HG02763 (cell line): ENCODE data around the gene CPN1.
"Not testable (repeated sequence)": the region's sequence is repeated elsewhere in the genome, so short reads cannot be mapped to it uniquely, and the experiment has no call there.

Source experiments
- ATAC-seq: cut with Tn5 transposase; IDR thresholded peaks from one replicate; pipeline ENCODE4 v1.9.1; 2021; ENCODE audit warnings: mild to moderate bottlenecking, moderate library complexity; ENCODE audit not compliant: unreplicated experiment

Gene CPN1

DNA sequence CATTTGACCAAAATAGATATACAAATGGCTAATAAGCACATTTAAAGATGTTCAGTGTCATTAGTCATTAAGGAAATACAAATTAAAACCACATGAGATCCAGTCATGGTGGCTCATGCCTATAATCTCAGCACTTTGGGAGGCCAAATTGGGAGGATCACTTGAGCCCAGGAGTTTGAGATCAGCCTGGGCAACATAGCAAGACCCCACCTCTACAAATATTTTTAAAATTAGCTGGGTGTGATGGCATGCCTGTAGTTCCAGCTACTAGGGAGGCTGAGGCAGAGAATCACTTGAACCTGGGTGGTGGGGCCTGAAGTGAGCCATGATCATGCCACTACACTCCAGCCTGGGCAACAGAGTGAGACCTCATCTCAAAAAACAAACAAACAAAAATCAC lies 607 bp upstream of the CPN1 start:
- not testable (repeated sequence) for ATAC-seq

DNA sequence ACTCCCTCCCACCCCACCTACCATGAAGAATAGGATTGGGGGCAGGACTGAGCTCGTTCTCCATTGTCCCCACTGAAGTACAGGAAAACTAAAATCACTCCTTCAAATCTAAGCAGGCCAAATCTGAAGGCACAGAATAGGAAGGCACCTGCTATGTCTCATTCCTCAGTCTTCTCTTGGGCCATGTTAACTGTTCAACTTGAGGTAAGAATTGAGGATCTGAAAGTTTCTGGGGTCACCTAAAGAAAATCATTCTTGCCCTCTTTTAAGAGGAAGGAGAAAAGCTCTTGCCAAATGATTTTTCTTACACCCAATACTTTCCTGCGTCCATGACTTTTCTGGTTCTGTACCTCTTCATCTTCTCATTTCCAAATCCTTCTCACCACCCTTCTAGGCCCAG lies 4.9 kb downstream of the CPN1 start:
- ATAC-seq, result no peak

DNA sequence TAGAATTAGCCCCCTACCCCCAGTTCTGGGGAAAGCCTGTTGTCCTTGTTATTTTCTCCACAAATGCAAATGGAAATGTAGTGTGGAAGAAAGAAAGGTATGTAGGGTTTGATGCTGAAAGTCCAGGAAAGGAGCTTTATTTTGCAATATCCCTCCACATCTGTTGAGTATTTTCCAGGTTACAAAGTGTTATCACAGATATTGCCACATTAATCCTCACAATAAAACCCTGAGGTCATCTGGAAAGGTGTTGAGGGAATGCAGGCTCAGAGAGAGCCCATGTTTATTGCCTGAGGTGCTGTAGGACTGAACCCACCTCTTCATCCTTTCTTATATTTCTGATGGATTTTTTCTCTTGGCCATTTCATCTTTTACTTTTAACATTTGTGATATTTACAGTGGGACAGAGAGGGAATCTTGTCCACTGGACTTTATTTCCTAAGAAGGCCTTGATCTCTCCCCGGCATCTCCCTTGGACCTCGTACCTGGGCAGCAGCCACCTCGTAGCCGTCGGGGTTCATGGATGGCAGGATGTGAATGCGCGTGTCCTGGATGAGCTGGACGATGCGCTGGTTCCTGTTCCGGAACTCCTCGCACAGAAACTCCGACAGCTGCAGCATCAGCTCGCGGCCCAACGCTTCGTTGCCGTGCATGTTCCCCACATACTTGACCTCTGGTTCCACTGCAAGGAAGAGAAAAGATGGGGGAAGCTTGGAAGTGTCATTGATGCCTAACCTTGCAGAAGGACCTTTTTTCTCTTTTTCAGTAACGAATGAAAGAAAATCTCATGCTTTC lies 6.0 kb downstream of the CPN1 start:
- ATAC-seq, result no peak

DNA sequence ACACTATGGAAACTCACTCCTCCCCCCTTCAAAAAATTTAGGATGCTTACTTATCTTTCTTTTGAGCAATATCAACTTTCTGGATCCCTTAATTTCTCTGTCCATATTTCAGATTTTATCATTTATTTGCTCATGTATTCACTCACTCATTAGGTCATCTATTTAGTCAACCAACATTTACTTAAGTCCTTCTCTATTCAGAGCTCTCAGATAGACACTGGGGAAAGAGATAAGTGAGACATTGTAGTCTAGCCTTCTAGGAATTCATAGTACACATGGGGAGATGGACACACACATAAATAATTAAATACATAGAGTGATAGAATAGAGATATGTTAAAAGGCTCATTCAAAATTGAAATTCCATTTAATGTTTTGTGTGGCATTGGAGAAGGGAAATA lies 9.2 kb downstream of the CPN1 start:
- no peak for ATAC-seq

DNA sequence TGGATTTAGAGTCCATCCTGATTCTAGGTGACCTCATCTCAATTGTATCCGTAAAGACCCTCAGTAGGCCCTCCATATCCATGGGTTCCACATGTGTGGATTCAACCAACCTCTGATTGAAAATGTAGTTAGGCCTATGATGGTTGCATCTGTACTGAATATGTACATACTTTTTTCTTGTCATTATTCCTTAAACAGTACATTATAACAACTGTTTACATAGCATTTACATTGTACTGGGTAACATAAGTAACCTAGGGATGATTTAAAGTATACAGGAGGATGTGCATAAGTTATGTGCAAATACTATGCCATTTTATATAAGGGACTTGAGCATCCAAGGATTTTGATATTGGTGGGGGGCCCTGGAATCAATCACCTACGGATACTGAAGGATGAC lies 10.1 kb downstream of the CPN1 start:
- no peak for ATAC-seq

DNA sequence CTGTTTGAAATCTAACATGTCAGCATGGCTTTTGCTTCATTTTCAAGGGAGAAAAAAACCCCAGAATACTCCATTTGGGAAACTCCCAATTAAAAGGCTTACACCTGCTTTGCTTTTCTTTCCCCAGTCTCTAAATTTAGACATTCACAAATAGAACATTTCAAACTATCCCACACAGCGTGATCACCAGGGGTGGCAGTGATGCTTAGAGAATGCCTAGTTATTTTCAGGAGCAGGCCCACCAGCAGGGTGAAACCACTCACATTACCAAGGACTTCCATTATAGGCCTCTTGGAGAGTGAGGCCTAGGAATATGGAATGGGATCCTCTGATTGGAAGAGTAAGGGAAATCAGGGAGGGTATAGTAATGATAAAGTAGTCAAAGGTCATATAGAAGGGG lies 14.2 kb downstream of the CPN1 start:
- ATAC-seq, result no peak

DNA sequence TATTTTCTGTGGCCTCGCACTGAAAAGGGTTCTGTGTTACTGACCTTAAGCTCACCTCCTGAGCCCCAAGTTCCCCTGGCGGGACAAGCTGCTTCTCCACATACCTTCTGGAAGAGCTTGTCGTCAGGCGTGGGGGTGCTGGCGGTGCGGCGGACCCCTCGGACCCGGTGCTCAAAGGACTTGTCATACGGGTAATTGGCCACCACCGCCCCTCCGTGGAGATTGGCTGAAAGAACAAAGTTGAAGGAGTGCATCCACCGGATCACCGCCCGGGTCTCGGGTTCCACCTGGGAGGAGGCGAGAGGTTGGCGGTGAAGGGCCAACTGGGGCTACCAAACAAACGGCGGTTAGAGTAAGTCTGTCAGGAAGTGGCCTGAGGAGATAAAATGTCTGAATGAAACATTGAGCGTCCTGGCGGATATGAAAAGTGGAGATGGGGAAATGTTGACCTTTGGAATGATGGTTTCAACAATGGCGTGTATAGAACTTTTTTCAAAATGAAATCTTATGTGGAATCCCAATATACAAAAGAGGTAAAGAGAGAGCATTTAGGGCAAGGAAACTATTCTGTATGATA lies 16.5 kb downstream of the CPN1 start:
- ATAC-seq, result no peak

DNA sequence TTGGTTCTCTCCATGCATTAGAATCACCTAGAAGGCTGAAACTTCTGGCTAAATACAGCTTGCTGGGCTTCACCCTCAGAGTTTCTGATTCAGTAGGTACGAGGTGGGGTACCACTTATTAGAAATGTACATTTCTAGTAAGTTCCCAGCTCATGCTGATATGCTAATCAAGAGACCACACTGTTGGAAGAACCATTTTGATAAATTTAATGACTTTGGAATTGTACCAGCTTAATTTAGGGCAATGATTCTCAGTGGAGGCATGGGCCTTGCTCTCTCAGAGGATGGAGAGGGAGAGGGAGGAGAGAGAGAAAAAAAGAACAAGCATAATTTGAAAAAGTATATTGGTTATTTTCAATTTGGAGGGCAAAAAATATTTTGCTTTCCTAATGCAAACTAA lies 20.3 kb downstream of the CPN1 start:
- no peak for ATAC-seq

DNA sequence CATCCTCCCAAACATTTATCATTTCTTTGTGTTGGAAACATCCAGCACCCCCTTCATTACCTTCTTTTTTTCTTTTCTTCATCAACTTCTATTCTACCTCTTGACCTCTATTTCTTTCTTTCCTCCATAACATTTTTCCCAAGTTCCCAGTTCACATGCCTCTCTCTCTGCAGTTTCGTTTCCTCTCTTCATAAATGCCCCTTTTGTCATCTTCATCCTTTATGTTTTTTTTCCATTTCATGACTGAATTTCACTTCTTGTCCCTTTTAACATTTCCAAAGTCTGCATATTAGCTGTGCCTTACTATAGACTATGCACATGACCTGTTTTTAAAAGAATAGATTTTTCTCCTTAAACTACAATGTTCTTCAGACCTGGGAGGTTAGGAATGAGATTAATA lies 23.7 kb downstream of the CPN1 start:
- ATAC-seq, result no peak

DNA sequence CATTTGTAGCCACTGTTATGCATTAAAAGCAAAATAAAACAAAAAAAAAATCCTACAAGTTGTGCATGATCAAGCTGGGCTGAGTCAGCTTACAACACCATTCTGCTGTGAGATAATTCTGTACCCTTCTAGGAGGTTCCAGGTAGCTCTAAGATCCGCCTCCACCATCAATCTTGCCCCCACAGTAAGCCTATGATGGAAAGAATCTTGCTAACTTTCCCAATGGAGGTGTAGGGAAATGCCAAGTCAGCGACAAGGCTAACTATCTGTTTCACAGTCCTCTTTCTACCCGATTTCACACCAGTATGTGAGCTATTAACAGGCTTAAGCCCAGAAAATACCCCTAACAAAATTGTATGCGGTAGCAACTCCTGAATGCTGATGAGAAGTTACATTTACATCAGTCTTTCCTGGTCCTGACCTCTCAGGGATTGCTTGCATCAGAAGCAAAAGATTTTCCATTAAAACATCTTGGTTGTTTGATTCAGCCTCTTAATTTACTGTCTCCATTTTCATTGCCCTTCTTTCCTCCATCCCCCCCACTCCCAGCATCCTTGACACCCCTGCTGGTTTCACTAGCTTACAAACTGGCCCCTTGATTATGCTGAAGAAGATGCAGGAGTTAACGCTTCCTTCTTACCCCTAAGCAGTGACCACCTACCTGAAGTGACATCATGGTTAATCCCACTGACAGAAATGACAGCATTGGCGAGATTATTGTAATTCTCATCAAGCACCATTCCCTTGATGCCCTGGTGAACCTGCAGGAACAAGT lies 27.8 kb downstream of the CPN1 start:
- no peak for ATAC-seq

DNA sequence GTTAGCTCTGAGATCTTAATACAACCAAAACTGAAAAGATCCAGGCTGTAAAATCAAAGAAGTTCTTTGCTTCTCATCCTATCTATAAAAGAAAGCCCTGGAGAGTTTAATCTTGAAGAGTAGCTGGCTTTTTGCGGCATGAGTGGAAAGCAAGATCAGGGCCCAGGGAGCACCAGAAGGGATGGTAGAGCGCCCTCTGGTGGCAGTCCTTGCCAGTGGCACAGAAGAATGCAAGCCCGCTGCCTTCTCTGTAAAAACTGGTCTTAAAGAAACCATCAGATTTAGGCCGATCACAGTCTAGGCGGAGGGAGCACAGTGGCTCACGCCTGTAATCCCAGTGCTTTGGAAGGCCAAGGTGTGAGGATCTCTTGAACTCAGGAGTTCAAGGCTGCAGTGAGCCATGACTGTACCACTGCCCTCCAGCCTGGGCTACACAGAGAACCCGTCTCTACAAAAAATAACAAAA lies 35.6 kb downstream of the CPN1 start:
- no peak for ATAC-seq

DNA sequence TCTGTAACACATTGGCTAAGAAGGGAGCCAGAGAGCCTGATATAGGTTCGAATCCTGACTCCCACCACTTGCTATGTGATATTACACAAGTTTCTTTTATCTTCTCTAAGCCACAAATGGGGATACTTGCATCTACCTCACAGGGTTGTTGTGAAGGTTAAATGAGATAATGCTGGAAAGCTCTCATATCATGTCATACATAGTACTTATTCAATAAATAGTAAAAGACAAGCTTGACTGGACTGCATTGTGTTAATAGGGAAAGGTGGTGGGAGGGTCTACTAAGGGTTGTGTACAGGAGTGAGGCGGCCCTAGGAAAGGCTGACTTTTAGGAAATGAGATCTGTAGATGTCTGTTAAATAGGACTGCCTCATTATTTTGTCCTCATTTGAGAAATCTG lies 36.1 kb downstream of the CPN1 start:
- ATAC-seq, result no peak

DNA sequence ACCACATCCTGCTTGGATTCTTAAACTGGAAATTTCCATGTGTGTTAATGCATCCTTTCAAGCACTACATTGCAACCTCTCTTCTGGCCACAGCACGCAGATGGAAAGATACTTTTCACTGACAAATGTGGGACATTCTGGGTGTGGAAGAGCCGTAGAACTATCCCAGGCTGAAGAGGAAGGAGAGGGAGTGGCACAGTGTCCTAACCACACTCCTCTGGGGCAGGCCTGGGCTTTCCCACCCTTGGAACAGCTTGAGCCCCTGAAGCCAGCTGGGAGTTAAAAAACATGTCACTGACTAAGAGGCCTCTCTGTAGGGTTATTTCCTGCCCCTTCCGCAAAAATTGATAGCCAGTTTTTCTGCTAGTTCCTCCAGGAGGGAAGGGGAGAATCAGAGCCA lies 37.9 kb downstream of the CPN1 start:
- ATAC-seq, result no peak

DNA sequence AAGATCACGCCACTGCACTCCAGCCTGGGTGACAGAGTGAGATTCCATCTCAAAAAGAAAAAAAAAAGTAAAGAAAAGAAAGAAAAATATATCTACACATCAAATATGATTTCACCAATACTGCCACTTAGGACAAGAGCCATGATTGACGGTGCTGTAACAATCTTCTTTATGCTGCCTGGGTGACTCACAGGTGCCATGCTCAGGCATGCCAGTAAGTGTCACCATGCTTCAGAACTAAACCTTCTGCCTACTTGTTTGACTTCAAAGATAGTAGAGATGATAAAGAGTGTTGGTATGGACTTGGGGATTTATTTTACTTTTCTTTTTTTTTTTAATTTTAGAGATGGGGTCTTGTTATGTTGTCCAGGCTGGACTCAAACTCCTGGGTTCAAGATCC lies 38.3 kb downstream of the CPN1 start:
- no peak for ATAC-seq

DNA sequence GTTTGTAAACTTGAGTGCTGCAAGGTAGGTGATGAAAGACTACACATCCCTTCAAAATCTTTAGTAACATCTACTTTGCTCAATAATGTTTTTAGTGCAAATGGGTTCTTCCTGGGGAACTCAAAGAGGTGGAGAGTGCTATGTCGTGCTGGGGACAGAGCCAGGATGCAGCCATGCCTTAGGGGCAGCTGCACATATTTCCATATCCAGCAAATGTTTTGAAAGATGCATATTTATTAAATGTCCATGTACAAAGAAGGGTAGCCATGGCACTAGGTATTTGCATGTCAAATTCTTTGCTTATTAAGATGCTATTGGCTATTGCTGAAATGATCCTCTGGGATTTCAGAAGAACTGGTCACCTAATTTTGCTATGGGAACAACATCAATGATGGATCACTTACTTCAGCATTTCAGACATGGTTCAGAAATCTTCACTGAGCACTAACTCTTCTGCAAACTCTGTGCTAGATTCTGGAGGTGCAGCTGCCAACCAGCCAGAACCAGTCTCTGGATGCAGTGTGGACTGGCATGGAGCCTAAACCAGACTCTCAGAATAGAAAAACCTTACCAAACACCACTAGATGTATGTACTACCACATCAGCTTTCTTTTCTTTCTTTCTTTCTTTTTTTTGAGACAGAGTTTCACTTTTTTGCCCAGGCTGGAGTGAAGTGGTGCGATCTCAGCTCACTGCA lies 40.2 kb downstream of the CPN1 start:
- no peak for ATAC-seq

DNA sequence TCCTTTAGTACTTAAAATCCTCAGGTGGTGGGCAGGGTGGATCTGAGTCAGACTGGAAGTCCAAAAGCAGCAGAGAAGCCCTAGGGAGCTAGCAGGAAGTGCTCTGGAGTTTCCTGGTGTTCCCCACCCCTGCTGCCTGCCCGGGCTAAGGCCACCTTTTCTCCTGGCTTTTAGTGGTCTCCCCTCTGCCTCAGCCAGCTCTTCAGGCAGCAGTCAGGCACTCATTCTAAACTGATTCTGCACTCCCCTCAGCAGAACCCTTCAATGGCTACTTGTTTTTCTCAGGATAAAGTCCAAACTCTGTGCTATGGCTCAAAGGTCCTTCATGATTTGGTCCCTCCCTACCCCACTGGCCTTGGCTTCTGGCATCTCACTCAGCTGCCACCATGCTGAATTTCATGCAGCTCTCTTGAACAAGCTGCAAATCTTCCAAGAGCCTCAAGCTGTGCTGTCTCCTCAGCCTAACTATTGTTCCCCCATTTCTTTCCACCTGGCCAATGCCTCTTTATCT lies 43.1 kb downstream of the CPN1 start:
- ATAC-seq, result no peak

DNA sequence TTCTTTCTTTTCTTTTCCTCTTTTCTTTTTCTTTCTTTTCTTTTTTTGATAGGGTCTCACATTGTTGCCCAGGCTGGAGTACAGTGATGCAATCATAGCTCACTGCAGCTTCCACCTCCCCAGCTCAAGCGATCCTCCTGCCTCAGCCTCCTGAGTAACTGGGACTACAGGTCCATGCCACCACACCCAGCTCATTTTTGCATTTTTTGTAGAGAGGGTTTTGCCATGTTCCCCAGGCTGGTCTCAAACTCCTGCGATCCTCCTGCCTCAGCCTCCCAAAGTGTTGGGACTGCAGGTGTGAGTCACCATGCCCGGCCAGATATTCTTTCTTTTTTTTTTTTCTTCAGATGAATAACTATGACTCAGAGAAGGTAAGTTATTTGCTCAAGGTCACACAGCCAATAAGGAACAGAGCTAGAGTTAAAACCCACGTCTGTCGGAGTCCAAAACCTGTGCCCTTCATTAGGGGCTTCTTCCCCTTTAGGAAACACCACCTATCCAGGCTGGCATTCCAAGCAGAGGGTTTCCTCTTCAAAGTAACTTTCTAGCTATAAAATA lies 43.8 kb downstream of the CPN1 start:
- ATAC-seq, result no peak

DNA sequence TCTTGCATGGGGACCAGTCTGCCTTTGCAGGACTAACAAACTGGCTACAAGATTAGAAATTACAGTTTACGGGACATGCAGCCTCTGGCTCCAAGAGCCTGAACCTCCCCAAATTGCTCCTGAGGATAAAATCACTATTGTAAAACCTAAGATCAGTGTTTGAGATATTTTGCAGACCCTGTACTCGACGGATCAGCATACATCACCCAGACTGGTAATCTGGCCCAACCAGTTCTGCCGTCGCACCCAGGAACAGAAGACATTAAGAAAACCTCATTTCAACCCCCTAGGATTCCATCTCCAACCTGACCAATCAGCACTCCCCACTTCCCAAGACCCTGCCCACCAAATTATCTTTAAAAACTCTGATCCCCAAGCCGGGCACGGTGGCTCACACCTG lies 44.8 kb downstream of the CPN1 start:
- ATAC-seq, result no peak

DNA sequence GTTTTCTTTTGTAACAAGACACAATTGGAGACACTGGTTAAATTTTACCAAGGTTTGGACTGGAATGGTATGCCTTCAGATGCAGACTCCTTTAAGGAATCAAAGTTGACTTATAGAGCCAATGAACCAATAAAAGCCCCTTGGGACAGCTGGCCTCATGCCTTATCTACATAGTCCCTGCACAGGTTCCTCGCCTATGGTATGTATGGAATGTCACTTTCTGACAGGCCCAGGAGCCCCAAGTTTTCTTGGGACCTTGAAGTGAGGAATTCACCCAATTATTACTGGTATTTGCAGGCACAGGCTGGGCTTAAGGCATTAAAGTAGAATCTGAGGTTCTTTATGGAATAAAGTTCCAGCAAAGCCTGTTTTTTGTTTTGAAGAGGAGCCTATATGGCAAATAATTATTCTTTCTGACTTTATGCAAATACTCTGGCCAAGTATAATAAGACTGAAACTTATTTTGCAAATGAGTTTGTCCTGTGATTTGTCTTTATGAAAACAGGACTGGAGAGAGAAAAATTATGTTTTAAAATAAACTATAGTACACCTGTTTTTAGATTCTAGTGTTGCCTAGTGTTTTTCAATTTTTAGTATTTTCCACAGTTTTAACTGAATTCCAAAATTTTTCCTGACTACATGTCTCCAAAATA lies 47.8 kb downstream of the CPN1 start:
- ATAC-seq, result no peak

DNA sequence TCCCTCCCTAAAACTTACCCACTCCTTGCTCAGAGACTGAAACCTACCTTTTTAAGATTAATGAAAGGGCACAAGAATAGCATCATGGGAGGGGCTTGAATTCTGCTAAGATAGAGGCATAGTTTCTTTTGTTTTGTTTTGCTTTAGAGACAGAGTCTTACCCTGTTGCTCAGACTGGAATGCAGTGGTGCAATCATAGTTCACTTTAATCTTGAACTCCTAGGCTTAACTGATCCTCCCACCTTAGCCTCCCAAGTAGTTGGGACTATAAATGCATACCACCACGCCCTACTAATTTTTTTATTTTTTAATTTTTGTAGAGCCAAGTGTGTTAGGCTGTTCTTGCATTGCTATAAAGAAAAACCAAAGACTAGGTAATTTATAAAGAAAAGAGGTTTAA lies 54.3 kb downstream of the CPN1 start:
- no peak for ATAC-seq
